ENCODE measurements around the gene ZNF282.
"Not testable (repeated sequence)": the region's sequence is repeated elsewhere in the genome, so short reads cannot be mapped to it uniquely, and the experiment has no call there.

Gene ZNF282

GRCh38 chr7:149245744-149246143 is 50.4 kb downstream of the ZNF282 start:
- in situ Hi-C loops (cut with HindIII; ENCODE audit: low pct_ligation_motif_present, low sequenced_read_pairs), result no loop called here
- no peak for TF ChIP-seq CTCF (IDR thresholded peaks at IDR 0.05; ENCODE audit: low read depth, low read length, missing control alignments)

DNA sequence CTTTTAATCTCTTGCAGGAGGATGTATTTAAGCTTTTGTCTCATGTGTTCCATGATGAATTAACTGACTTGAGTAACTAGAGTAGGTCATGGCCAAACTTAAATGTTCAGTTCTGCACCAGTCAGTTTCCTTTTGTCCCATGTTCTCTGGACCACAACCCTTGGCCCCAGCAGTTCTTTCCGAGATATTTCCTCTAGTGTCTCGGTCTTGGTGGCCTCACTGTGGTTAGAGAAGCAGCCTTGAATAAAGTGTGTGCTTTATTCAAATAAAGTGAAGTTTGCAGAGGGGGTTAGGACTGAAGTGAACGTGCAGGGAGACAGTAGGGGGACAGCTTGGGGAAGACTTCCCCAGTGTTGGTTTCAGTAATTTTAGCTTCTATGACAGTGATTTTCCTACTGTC is 53.4 kb downstream of the ZNF282 start:
- Histone ChIP-seq H3K27me3 (replicated peaks) (no peaks in the 10 kb centered on the region), H3K27ac (no peak overlapping the region)
- no peak for DNase-seq

More at GRCh38 chr7:149245744-149246143, 50.4 kb downstream of the ZNF282 start:
- Histone ChIP-seq H3K4me3 (ENCODE audit: low read depth, low read length) (no peak overlapping the region), H3K27ac (no peak overlapping the region), H3K36me3 (replicated peaks) (peaks cover 3% of the 10 kb centered on the region), H3K27me3 (replicated peaks) (no peaks in the 10 kb centered on the region)
- no peak for DNase-seq

GRCh38 chr7:149250151-149250550 is 54.8 kb downstream of the ZNF282 start:
- peaks cover 24% of the 10 kb centered on the region for H3K36me3 ChIP-seq (replicated peaks)
- DNase-seq; H3K4me3 ChIP-seq (ENCODE audit: low read depth, low read length): not testable (repeated sequence)

More for the DNA sequence above, 53.4 kb downstream of the ZNF282 start:
- in situ Hi-C loops (cut with HindIII; ENCODE audit: low pct_ligation_motif_present, low sequenced_read_pairs), result no loop called here
- peaks cover 21% of the 10 kb centered on the region for H3K36me3 ChIP-seq (replicated peaks)
- no peak for TF ChIP-seq CTCF (IDR thresholded peaks at IDR 0.05; ENCODE audit: low read depth, low read length, missing control alignments)
- no peak overlapping the region for H3K4me3 ChIP-seq (ENCODE audit: low read depth, low read length)

GRCh38 chr7:149251518-149251917 is 56.2 kb downstream of the ZNF282 start:
- in situ Hi-C loops (cut with HindIII; ENCODE audit: low pct_ligation_motif_present, low sequenced_read_pairs); H3K27ac ChIP-seq; H3K4me3 ChIP-seq (ENCODE audit: low read depth, low read length); H3K27me3 ChIP-seq (replicated peaks); DNase-seq: not testable (repeated sequence)
- H3K36me3 ChIP-seq (replicated peaks), result peaks cover 24% of the 10 kb centered on the region

More at GRCh38 chr7:149250151-149250550, 54.8 kb downstream of the ZNF282 start:
- H3K27ac ChIP-seq; H3K27me3 ChIP-seq (replicated peaks); in situ Hi-C loops (cut with HindIII; ENCODE audit: low pct_ligation_motif_present, low sequenced_read_pairs): not testable (repeated sequence)

DNA sequence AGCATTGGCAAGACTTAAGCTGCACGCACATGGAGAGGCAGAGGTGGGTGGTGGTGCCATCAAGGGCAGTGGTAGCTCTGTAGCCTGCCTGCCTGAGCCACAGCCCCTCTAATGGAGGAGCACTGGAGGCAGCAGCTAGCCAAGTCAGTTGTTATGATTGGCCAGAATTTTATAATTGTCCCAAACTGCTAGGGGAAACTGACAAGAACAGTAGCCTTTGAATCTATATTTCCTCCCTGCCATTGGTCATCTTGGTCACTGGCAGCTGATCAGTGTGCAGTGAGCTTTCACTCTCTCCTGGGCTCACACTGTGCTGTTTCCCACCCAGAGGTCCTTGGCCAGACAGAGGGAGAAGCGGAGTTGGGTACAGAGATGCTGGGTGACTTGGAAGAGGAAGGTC is 57.0 kb downstream of the ZNF282 start:
- TF ChIP-seq CTCF (IDR thresholded peaks at IDR 0.05; ENCODE audit: low read depth, low read length, missing control alignments), result no peak
- Histone ChIP-seq H3K4me3 (ENCODE audit: low read depth, low read length) (no peak overlapping the region), H3K27ac (no peak overlapping the region), H3K27me3 (replicated peaks) (no peaks in the 10 kb centered on the region), H3K36me3 (replicated peaks) (peaks cover 24% of the 10 kb centered on the region)
- no peak for DNase-seq
- in situ Hi-C loops (cut with HindIII; ENCODE audit: low pct_ligation_motif_present, low sequenced_read_pairs), result no loop called here

- Histone ChIP-seq H3K36me3 (replicated peaks) (peaks cover 24% of the 10 kb centered on the region), H3K27me3 (replicated peaks) (no peaks in the 10 kb centered on the region), H3K4me3 (ENCODE audit: low read depth, low read length) (no peak overlapping the region), H3K27ac (no peak overlapping the region)
- no peak for DNase-seq
- no peak for TF ChIP-seq CTCF (IDR thresholded peaks at IDR 0.05; ENCODE audit: low read depth, low read length, missing control alignments)
- in situ Hi-C loops (cut with HindIII; ENCODE audit: low pct_ligation_motif_present, low sequenced_read_pairs), result no loop called here
These were observed 58.3 kb downstream of the ZNF282 start for GRCh38 chr7:149253665-149254064.

GRCh38 chr7:149254181-149254858 is 59.0 kb downstream of the ZNF282 start:
- Histone ChIP-seq H3K4me3 (ENCODE audit: low read depth, low read length) (no peak overlapping the region), H3K27ac (no peak overlapping the region), H3K36me3 (replicated peaks) (peaks cover 24% of the 10 kb centered on the region), H3K27me3 (replicated peaks) (no peaks in the 10 kb centered on the region)
- no peak for DNase-seq
- in situ Hi-C loops (cut with HindIII; ENCODE audit: low pct_ligation_motif_present, low sequenced_read_pairs), result no loop called here
- TF ChIP-seq CTCF (IDR thresholded peaks at IDR 0.05; ENCODE audit: low read depth, low read length, missing control alignments), result no peak

Data from brain microvascular endothelial cell (primary cell).